Psoas muscle (tissue), 8 donors: ENCODE data around the gene SNED1. TPM values are rescaled to one million over a fixed set of nuclear protein-coding genes. Genes with fewer than 3 reads are reported as not detected.

Experiments used
- ATAC-seq, 4 donors: fragments of 200-7000 bp; cut with Tn5 transposase; one replicate each; pipeline ENCODE4 v1.9.1; 2020; ENCODE audit warnings: moderate library complexity in 3 of 4, mild to moderate bottlenecking in 2 of 4
- DNase-seq, 2 donors: peaks; one replicate each; pipeline ENCODE4 v3.0.0-alpha.2; 2020
- H3K27ac ChIP-seq: fragments of 200-600 bp; one replicate; pipeline ENCODE4 v1.8.0; 2022
- H3K27me3 ChIP-seq, 3 donors: fragments of 200-600 bp in 1 of 3; one replicate each; pipeline versions ENCODE4 v1.6.1 to v1.8.0; 2013 to 2022; ENCODE audit warnings: low read length in 2 of 3, mild to moderate bottlenecking in 2 of 3, moderate library complexity in 1 of 3; ENCODE audit not compliant: insufficient read depth in 3 of 3
- H3K36me3 ChIP-seq, 2 donors: fragments of 200-600 bp in 1 of 2; one replicate each; pipeline versions ENCODE4 v1.6.1 to v1.8.0; 2013 to 2022; ENCODE audit warnings: low read depth in 1 of 2, mild to moderate bottlenecking in 1 of 2, moderate library complexity in 1 of 2; ENCODE audit not compliant: insufficient read depth in 1 of 2
- H3K4me1 ChIP-seq: fragments of 200-600 bp; one replicate; pipeline ENCODE4 v1.8.0; 2022
- H3K4me3 ChIP-seq: fragments of 200-600 bp; one replicate; pipeline ENCODE4 v1.8.0; 2022; ENCODE audit warnings: mild to moderate bottlenecking
- H3K9me3 ChIP-seq: fragments of 200-600 bp; one replicate; pipeline ENCODE4 v1.8.0; 2022
- WGBS, 3 donors: extraction: QIAGEN DNeasy Blood & Tissue Kit; methylation state at CpG; one replicate each; pipeline versions ENCODE4 v1.1.6 to v1.1.7; 2013; 5-methylcytosine and 5-hydroxymethylcytosine counted together
- intact Hi-C, 2 donors: fragments of 100-400 bp; cut with DNase I; formaldehyde crosslinking; loops; one replicate each; pipeline versions ENCODE4 v1.11.0 to v1.14.2; 2022
- polyA plus RNA-seq, 3 donors: library from polyadenylated mRNA; stranded (reverse); fragments of 200-250 nt; gene quantifications; one replicate each; pipeline ENCODE4 v1.2.3, GENCODE V29; 2013
- total RNA-seq, 4 donors: library from RNA; stranded (reverse); fragmentation: NEBNext Ultra II Directional in 2 of 4; extraction: Animal tissue kit (Norgen Biotek cat#: 25700) in 2 of 4; gene quantifications; one replicate each; pipeline versions ENCODE4 v1.2.1 to v1.2.4, GENCODE V29; 2021 to 2023
- TF ChIP-seq, protein P1 (sequence below): fragments of 200-600 bp; IDR thresholded peaks from one replicate; pipeline ENCODE4 v1.8.0; 2022; ENCODE audit warnings: antibody characterized with exemption
- donor health status: healthy with polysubstance abuse.
- donor health status: DM: no; HTN: no; CAD: no; lungs with moderate emphysema.
- donor health status: Bipolar disorder and iron deficiency.
- donor health status: healthy.
- donor health status: DM: yes; HTN: yes; CAD: no.
- donor health status: DM: no; HTN: no; CAD: no.
- donor health status: DM: no; HTN: no; CAD: no.
- donor health status: DM: yes; HTN: yes; CAD: no.

The SNED1 gene
- total and polyA plus RNA-seq, 7 donors, result 7.8 to 36.9 (median 9.2) TPM

- no peak overlapping the region for H3K4me3 ChIP-seq
- WGBS, 3 donors, result 71 to 90% (median 83%) methylated on average over 5 of the region's 5 CpGs
- no peaks in the 10 kb centered on the region for H3K9me3 ChIP-seq
- intact Hi-C loops, result no loop called here
- no peaks in the 10 kb centered on the region for H3K27me3 ChIP-seq
- TF ChIP-seq, protein P1, sequence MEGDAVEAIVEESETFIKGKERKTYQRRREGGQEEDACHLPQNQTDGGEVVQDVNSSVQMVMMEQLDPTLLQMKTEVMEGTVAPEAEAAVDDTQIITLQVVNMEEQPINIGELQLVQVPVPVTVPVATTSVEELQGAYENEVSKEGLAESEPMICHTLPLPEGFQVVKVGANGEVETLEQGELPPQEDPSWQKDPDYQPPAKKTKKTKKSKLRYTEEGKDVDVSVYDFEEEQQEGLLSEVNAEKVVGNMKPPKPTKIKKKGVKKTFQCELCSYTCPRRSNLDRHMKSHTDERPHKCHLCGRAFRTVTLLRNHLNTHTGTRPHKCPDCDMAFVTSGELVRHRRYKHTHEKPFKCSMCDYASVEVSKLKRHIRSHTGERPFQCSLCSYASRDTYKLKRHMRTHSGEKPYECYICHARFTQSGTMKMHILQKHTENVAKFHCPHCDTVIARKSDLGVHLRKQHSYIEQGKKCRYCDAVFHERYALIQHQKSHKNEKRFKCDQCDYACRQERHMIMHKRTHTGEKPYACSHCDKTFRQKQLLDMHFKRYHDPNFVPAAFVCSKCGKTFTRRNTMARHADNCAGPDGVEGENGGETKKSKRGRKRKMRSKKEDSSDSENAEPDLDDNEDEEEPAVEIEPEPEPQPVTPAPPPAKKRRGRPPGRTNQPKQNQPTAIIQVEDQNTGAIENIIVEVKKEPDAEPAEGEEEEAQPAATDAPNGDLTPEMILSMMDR, result no peak
- peaks cover 9 to 91% of the 10 kb centered on the region in 2 donors for H3K36me3 ChIP-seq
- no peak overlapping the region for H3K27ac ChIP-seq
- ATAC-seq, result no peak
- H3K4me1 ChIP-seq, result no peaks in the 10 kb centered on the region
- DNase-seq, result no peak
These were observed 43.3 kb downstream of the SNED1 start for GRCh38 chr2:241041589-241042158.

GRCh38 chr2:241043581-241043980 is 45.2 kb downstream of the SNED1 start:
- Histone ChIP-seq H3K4me1 (no peaks in the 10 kb centered on the region), H3K4me3 (no peak overlapping the region), H3K36me3 (peaks cover 9 to 81% of the 10 kb centered on the region in 2 donors), H3K27me3 (no peaks in the 10 kb centered on the region), H3K27ac (no peak overlapping the region), H3K9me3 (no peaks in the 10 kb centered on the region)
- TF ChIP-seq, protein P1, result no peak
- no peak for ATAC-seq
- intact Hi-C loops, result no loop called here
- DNase-seq, result no peak

- ATAC-seq, result no peak
- Histone ChIP-seq H3K4me3 (no peak overlapping the region), H3K4me1 (no peaks in the 10 kb centered on the region), H3K27ac (no peak overlapping the region), H3K27me3 (no peaks in the 10 kb centered on the region), H3K36me3 (peaks cover 11 to 79% of the 10 kb centered on the region in 2 donors), H3K9me3 (no peaks in the 10 kb centered on the region)
- 73 to 74% (median 74%) methylated on average over 6 of the region's 6 CpGs for WGBS, 3 donors
- DNase-seq, result no peak
- TF ChIP-seq, protein P1, result no peak
- intact Hi-C loops, result no loop called here
These were observed 49.0 kb downstream of the SNED1 start for GRCh38 chr2:241047253-241048010.

GRCh38 chr2:241048149-241048948 is 49.9 kb downstream of the SNED1 start:
- WGBS, 3 donors, result 90 to 94% (median 91%) methylated on average over 30 of the region's 30 CpGs
- H3K4me1 ChIP-seq, result no peaks in the 10 kb centered on the region
- intact Hi-C loops, result no loop called here
- H3K4me3 ChIP-seq, result no peak overlapping the region
- no peaks in the 10 kb centered on the region for H3K9me3 ChIP-seq
- no peak overlapping the region for H3K27ac ChIP-seq
- H3K36me3 ChIP-seq, result peaks cover 11 to 77% of the 10 kb centered on the region in 2 donors
- ATAC-seq (no peak), DNase-seq (no peak)
- TF ChIP-seq, protein P1, result no peak
- no peaks in the 10 kb centered on the region for H3K27me3 ChIP-seq
